GM18873 (cell line): ENCODE results near the gene UST.

Experiments used
- ATAC-seq: cut with Tn5 transposase; IDR thresholded peaks from one replicate; pipeline ENCODE4 v1.9.1; 2021; ENCODE audit warnings: mild to moderate bottlenecking, moderate library complexity, moderate number of reproducible peaks; ENCODE audit not compliant: unreplicated experiment, low FRiP score

UST gene

GRCh38 chr6:148746363-148747144 lies at the start of gene UST:
UST (plus strand) TSS chr6:148747030; CDS start chr6:148747431, 401 bp downstream.
- ATAC-seq: no peak

GRCh38 chr6:148697895-148698440 lies 48.9 kb upstream of the UST start:
- ATAC-seq: no peak

- no peak for ATAC-seq
These were observed 48.1 kb upstream of the UST start for GRCh38 chr6:148698671-148699180.

DNA sequence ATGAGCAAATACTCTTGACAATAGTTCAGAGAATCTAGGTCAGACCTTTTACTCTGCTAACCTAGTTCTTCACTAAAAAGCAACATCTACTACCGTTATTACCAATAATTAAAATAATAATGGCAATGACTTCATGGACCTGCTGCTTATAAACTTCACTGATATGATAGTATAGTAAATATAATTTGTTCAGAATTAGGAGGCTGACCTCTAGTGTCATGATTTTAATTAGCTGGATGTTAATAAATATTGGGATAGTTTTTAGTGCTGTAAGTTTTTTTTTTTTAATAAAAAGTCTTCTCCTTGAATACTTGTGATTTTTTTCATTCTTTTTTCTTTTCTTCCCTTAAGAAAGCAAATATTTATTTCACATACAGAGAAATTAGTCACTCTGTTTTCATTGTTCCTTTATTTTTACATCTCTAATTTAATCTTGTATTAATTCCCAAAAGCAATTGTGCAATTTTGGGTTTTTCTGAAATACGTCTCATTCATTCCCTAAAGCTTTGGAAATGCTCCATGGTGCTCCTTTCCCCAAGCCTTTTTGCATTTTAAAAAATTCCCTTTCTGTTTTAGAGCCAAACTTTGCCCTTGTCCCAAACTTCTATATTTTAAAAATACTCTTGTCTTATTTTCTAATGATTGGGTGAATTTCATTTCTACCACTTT lies 46.6 kb upstream of the UST start:
- no peak for ATAC-seq

DNA sequence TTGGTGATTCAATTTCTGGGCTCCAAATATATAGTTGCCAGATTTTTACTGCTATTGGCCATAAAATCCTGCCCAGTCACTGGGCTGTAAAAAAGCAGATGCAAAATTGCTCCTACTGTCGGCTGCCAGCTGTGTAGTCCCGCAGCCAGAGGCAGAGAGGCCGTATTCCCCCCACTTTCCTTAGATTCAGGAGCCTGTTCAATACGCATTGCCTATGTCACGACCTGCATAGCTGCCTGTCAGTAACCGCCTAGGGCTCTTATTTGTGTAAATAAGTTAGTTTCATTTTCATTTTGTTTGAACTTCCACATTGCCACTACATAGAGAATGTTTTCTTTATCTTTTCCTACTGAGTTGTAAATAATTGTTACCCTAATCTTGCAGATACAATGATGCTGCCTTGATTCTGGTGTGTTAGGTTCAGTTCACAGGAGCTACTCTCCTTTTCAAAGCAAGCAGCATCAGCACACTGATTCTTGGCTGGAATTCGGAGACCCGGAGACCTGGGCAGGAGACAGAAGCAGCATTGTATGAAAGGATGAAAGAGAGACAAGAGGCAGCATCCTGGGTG lies 46.0 kb upstream of the UST start:
- ATAC-seq: no peak

GRCh38 chr6:148701375-148701774 lies 45.5 kb upstream of the UST start:
- ATAC-seq: no peak

DNA sequence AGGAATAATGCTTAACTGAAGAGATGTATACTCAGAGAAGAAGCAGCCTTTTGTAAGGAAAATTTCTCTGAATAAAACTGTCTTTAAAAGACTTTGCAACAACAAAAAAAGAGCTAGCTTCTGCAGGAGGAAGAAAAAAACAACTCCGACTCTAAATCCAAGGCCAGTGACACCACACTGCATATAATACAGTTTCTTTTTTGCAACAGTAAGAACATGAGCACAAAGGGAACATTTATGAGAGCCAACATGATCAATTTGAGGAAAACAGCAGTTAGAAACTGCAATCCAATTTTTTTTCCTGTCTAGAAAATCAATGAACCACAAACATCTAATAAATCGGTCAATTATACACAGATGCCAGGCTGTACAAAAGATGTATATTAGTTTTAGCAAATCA lies 42.9 kb upstream of the UST start:
- ATAC-seq: no peak

DNA sequence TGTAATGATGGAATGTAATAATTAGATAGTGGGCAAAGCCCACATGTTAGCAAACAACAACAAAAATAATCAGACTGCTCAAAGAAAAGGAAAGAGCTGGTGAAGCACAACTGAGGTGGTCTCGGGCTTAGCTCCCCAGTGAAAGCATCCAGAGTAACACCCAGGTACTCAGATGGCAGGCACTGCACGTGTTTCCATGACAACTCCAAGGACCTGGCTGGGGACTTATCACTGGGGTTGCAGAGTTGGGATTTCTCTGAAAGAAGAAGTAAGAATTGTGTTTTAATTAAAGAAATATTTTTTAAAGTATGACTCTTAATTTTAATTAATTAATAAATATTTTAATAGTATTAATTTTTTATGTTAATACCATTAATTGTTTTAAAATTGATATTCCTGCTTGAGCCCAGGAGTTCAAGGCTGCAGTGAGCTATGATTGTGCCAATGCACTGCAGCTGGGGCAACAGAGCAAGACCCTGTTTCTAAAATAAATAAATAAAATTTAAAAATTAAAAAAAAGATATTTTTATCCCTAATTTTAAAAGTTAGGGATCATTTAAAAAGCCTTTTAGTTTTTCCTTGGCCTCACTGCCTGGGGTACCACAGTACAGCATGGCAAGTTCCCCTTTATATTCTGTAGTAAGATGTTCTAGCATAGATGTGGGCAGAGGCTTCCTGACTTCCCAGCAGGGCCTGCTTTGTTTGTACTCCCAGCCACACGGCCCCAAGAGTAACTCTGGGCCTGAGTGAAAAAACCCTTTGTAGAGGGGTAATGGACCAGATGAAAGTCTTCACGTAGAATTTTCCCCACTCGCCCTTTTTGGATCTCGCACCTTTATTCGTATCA lies 42.2 kb upstream of the UST start:
- no peak for ATAC-seq

- ATAC-seq: no peak
These were observed 38.1 kb upstream of the UST start for GRCh38 chr6:148708707-148709106.

DNA sequence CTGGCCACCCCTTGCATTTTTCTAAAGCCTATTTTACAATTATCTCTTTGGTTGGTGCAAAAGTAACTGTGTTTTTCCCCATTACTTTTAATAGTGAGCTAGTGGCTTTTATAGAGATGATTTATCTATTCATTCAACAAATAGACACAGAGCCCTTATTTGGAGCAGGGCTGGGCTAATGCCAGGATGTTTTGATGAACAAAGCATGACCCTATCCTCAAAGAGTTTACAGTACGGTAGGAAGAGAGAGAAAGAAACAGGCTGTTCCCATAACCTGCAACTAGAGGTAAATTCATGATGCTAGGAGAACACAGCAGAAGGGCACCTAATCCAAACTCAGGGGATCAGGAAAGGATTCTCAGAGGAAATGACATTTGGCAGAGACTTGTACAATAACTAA lies 37.3 kb upstream of the UST start:
- no peak for ATAC-seq

DNA sequence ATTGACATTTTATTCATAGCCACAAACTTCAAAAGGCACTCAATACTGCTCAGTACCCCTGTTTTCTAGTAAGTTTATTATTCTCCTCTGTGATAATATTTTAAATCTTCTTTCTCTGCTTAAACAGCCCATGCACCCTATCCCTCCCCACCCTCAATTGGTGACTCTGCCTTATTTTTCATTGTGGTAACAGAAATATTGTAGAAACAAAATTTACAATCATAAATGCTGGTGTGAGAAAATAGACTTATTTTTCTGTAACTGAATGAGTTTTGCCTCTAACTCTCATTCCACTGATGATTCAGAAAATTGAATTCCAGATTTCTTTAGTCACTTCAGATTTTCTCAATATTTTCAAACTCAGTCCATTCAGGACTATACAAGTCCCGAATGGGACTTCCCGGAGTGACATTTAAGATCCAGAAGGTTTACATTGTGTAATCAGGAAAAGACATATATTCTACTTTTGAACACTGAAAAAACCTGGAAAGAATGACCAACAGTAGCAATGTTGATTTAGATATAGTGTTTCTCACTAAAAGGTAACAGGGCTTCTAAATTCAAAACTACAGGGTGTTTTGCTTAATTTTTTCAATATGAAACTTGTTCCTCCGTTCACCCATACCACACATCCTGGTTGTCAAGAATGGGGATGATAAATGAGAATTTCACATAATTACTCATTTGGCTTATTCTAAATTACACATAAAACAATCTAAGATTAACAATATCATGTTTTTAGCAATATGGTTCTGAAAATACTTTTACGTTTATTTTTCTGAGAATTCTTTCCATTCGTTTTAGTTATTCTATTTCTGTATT lies 34.8 kb upstream of the UST start:
- ATAC-seq: no peak

GRCh38 chr6:148713033-148713738 lies 33.6 kb upstream of the UST start:
- no peak for ATAC-seq

DNA sequence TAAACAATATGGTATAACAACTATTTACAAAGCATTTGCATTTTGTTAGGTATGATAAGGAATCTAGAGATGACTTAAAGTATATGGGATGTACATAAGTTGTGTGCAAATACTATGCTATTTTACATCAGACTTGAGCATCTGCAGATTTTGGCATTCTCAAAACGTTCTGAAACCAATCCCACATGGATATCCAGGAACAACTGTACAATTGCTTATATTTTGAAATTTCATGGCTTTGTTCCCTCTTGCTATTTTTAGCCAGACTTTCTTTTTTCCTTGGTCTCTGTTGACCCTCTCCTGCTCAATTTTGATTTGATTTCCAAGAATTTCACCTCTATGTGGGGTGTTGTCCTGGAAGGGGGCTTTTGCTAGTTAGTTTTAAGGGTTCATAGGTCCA lies 32.9 kb upstream of the UST start:
- ATAC-seq: no peak

DNA sequence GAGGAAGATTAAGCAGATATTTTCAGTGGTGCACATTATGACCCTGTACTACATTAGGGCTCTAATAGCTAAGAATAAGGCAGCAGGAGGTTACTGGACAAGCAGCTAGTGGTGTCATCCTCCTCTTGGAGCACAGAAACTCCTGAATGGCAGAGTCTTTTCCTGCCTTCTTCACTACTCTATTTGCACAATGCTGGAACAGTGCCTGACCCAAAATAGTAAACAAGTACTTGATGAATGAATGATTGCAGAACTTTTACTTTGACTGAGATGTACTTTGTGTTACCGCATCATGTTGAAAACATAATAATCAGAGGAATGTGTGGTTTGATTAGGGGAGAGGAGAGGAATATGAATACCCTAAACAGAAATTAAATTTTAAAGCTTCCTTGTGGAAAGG lies 30.0 kb upstream of the UST start:
- ATAC-seq: no peak

GRCh38 chr6:148720406-148720805 lies 26.4 kb upstream of the UST start:
- ATAC-seq: no peak

DNA sequence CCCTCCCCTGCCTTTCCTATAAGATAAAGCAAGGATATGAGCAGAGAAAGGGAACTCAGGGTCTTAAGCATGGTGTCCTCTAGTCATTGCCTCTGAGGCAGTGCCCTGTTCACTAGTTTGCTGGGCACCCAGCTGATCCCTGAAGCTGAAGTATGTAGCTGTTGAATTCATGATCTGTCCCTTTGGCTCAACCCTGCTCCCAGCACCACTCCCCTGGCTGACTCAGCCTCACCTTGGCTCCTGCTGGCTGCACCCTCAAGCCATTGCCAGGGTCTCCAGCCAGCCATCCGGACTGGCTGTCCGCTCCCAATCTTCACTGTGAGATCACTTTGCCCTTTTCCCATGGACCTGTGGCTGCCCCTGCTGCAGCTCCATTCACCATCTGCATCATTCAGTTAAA lies 25.9 kb upstream of the UST start:
- no peak for ATAC-seq

DNA sequence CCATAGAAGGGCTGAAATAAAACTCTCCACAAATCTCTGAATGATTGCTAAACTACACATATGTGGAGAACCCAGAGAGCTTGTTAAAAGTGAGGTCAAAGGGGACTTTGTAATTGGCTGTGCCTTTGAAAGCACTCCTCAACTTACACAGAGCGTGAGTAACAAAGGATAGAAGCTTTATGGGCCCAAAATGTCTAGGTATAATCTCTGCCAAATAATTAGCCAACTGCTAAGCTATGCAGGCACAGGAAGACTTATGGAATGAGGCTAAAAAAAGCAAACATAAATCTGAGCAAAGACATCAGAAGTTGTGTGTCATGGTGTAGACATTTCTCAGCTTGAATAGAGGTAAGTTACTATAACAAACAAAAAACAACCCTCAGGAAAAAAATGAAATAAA lies 23.3 kb upstream of the UST start:
- no peak for ATAC-seq

DNA sequence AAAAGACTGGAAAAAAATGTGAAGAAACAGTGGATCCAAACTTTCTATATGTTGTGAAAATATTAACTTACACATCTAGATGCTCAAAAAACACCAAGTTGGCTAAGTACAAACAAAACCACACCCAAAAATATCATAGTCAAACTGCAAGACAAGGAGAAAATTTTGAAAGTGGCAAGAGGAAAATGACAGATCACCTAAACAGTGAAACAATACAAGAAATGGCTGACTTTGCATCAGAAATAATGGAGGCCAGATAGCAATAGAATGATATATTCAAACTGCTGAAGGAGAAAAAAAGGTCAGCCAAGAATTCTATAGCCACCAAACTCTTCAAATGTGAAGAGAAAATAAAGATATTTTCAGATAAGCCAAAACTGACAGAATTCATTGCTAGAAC lies 22.4 kb upstream of the UST start:
- ATAC-seq: no peak

GRCh38 chr6:148727104-148727503 lies 19.7 kb upstream of the UST start:
- no peak for ATAC-seq
